ENCODE results near the gene AMOTL1.
"Not testable (repeated sequence)": the region's sequence is repeated elsewhere in the genome, so short reads cannot be mapped to it uniquely, and the experiment has no call there.

Gene AMOTL1

DNA sequence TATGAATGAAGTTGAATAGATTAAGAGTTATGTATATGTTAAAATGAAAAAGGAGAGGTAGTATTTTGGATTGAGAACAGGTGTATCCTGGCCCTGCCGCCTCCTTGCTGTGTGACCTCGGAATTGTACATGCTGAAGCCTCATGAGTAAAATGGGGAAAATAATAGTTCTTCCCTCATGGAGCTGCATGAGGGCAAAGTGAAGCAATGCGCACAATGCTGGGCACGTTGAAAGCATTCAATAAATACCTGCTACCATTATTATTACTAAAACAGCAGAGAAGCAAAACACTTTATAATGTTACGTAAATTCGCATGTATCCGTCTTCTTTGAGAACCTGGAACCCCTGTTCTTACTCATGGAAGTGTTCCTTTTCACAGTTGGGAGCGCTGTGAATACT lies 5.7 kb downstream of the AMOTL1 start:
- DNase-seq: no peak

DNA sequence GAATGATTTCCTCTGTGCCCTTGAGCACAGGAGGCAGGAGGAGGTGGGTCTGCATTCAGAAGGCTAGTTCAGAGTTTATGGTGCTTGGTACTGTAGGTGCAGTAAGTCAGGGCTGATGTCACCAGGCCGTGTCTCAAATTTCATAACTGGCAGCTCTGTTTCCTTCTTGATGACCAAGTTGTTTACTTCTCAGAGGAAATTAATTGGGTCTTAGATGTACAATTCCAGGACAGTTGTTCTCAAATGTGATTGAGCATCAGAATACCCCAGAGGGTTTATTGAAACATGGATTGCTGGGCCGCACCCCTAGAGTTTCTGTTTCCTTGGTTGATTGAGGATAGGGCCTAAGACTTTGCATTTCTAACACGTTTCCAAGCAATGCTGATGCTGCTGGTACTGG lies 6.2 kb downstream of the AMOTL1 start:
- no peak for DNase-seq

DNA sequence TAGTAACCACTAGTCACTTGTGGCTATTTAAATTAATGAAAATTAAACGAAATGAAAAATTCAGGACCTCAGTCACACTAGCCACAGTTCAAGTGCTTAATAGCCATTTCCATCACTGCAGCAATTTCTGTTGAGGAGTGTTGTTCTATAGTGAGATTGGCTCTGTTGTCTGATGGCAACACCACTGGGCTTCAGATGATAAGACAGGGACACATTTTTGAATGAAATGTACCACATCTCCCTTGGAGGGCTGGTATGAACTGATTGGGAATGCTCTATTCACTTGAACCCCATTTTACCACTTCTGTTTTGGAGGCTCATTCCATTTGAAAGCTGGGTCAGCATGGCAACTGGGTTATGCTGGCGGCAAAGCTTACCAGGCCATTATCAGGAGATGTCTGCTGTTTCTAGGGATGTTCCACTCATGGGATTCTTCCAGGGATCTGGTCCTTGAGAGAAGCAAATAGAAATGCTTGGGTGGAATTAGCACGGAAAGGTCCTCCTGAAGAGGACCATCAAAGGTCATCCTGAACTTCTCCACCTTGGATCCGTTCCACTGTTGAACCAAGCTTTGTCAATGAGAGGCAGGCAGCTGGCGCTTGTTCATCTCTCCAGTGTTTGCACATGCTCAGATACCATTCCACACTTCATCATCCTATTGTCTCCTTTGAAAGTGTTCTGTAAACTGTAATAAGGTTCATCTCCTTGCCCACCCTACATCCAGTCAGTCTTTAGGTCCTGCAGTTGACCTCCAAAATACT lies 7.6 kb downstream of the AMOTL1 start:
- no peak for DNase-seq

DNA sequence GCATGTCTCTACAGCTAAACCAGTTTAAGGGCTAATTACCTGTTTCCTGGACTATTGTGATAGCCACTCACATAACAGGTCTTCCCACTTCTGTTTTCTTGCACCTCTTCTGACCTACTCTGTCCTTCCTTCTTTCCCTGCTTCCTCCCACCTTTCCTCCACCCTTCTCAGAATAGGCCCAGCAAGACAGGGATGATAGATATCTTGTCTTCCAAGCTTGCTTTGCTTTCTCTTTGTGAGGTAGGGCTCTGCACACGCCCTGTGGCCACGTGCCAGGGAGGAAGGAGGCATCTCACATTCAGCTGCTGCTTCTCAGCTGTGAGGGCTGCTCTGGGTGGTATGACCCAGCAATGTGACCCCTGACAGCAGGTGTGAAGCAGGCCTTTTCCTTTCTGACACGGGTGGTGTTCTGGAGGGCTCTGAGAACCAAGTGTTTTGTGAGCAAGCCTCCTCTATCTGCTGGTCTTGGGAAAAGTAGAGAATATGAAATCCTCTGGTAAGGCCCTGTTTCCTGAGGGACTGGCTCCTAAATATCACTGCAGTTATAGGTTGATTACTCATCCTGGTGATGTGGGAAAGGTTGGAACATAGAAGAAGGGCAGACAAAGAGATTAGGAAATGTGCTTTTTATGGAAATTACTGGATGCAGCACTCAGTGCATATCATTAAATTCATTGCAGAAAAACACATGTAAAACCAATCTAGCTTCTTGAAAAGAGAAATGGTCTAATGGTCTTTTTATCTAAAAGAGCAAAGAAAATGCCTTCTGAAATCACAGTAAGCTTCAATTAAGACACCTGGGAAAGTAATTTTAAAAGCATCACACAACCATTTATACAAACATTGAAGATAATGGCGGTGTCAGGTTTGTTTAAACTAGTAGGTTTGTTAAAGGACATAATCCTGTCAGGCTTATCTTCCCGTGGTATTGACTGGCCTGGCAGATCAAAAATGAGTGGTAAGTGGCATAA lies 8.5 kb downstream of the AMOTL1 start:
- DNase-seq: peak; percentile 54

DNA sequence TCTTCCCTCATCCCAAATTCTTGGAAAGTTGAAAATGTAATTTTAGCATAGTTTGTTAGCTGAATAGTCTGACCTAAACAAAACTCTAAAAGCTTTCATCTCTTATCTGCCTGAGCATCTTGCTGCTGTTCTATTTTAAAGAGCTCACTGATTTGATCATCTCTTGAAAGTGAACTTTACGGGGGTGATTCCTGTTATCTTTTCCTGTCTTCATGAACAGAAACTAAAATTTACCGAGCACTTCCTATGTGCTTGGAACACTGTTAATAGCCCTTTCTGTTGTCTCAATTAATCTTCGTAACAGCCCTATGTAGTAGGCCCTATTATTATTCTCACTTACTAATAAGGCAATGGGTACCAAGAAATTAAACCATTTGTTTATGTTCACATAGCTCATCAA lies 12.3 kb downstream of the AMOTL1 start:
- no peak for DNase-seq

DNA sequence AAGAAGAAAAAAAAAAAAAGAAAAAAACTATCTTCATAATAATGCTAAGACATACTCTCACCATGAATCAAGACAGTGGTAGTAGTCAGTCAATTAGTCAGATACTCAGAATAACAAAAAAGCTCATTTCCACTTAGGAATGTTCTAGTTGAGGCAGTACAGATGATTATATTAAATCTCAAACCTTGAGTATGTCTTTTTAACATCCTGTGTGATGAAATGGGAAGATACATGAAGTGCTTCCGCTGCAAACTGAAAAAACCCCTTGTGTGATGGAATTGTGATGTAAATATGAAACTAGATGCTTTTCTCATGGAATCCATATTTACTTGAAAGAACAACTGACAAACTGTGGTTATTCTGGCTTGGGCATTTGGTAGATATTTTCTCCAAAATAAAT lies 13.7 kb downstream of the AMOTL1 start:
- no peak for DNase-seq

DNA sequence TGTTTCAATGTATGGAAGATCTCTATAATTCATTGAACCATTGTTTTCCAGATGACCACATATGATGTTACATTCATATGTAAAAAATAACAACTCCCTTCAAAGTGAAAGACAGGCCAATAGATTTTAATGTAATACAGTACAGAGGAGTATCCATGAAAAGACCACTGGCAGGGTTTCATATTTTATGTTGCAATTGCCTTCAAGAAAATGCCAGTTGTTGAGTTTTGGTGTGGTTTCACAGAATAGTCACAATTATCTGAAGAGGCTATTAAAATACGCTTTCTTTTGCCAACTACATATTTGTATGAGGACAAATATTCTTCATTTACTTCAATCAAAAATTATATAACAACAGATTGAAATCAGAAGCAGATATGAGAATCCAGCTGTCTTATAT lies 14.3 kb downstream of the AMOTL1 start:
- no peak for DNase-seq

DNA sequence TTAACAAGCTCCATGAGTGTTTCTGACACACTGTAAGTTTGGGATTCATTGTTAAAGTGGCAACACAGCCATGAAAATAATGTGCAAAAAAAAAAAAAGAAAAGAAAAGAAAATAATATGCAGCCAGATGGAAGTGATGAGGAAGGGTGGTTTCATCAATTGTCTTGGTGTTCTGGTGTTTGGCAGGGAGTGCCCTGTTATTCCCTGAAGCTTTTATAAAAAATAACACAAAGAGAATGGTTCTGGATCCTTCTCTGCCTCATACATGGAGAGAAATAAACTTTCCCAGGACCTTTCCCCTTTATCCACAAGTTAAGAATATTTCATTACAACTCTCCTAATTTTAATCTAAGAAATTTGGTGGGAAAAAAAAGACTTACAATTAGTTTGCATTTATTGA lies 16.7 kb downstream of the AMOTL1 start:
- DNase-seq: no peak

DNA sequence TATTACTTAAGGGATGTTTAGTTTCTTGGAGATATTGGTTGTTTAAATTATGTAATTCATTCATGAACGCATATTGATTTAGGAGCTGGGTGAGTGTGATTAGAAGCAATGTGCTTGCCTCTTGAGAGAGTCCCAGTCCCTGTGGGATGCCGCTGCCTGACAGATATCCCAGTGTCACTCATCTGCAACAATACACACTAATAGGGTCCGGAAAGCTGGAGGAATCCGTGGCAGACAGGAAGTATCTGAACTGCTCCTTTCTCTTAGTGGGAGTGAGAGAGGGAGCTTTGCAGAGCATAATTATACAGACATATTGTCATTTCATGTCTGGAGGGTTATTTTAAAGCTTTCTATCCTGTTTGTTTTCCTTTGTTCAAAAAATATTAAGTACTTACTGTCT lies 17.4 kb downstream of the AMOTL1 start:
- DNase-seq: no peak

DNA sequence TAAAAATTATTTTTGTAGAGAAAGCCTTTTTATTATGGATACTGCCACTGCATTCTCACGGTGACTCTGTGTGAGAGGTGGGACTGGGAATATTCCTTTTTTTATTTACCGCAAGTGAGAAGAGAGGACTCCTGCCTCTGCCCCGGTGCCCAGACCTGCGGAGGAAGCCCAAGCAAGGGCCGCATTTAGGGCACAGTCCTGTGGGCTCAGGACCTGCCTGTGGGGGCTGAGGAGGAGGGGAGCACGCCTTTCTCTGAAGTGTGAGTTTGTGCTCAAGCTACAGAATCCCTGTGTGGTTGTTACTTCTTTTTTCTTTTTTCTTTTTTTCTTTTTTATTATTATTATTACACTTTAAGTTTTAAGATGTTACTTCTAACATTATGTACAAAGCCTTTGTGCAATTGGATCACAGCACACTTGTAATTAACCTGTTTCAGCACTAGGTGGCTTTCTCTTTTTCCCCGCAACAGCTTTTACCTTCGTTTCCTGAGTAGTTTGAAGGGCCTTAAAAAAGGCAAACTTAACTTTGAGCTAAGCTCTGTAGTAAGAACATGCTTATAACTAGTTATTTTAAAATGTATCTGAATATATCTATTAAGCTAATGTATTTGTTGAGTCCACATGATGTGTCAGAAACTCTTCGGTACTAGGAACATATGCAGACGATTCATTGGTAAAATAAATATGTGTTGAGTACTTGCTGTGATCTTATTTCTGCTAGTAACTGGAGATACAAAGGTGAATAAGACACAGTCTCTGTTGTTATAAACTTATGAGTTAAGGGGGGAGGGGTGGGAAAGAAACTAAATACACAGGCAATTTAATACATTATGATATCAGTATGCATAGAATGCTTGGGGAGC lies 18.3 kb downstream of the AMOTL1 start:
- DNase-seq: no peak

DNA sequence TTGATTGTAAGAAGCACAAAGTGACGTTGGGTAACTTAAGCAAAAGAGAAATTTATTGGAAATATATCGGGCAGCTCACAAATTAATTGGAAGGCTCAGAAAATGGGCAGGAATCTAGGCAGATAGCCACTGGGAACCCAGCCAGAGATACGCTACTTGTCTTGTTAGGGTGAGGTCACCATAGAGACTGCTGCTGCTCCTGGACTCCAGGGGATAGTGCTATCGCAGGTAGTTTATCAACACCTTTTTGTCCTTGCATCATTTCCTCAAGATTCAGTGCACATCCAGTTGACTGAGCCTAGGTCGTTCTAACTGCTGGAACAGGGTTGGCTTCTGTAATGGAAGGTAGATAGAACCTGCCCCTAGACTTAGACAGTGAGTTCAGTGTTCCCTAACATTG lies 19.6 kb downstream of the AMOTL1 start:
- peak; percentile 15 for DNase-seq

DNA sequence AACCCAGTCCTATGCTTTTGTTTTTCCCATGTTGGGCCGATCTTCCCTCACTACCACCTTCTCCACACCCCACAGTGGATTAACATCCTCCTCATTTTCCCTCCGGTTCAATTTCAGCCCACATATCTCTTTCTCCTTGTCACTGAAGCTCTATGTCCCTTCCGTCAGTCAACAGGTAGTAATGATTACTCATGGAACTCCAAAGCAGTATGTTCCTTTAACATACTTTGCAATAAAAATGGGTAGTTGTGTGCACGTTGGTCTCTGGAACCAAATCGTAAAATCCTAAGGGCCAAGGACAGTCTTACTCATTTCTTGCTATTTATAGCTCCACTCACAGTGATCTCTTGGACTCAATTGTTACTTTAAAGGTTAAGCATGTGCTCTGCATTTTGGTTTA lies 20.2 kb downstream of the AMOTL1 start:
- no peak for DNase-seq

DNA sequence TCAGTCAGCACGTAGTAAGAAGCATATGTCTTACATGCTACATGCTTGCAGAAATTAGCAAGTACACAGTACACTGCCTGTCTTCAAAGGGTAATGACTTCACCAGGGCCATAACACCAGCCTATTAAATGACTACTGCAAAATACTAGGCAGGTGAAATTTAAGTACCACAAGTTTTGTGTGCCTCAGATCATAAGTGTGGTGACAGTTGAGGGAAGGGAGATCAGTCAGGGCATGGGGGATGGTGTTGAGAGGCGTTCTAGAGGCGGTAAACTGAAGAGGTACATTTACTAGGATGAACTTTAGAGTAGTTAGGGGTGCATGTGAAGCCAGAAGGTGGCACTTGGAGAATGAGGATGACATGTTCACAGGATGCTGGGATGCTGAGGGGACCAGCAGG lies 22.0 kb downstream of the AMOTL1 start:
- DNase-seq: no peak

DNA sequence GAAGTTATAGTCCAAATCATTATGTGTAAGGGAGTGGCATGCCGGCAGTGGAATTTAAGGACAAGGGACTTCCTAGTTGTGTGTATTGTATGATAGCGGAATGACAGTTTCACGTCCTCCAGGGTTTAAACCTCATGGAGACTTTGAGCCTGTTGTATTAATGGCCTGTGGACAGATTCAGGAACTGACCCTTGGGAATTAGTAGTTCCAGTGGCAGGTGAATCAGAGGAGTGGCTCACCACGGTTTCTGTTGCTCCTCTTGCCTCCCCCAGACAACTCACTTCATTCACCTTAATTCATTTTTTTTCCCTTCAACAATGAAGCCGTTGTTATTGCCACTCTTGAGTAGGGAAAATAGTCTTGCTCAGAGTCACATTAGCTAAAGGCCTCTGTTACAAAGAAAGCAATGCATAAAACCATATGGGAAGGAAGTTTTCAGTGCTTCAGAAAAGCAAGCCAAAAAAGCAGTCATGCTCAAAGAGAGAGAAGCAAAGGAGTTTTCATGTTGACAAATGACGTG lies 22.6 kb downstream of the AMOTL1 start:
- no peak for DNase-seq

DNA sequence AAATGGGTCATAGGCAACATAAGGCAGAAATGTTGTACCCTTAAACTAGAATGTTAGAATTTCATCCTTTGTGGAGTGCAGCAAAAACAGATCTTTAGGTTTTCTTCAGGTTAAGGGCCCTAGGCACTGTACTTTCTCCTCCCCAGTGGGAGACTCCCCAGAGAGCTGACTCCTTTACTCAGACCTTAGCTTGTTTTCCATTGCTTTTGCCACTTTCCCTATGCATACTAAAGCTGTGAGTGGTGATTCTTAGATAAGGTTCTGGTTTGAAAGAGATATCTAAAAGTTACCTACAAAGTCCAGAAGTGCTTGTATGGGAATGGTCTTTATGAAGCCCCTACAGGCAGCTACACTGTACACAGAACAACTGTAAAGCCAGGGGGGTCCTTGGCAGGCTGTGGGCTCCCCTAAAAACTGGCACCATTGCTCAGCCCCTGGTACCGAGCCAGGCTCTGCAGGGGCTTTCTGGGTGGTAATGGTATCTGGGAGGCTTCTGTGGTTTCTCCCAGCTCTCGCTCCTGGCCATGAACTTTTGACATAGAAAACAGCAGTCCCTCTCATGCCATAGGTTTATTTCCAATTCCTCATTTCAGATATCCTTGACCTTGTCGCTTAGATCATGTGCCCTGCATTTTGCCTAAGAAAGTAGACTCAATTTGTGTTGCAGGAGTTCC lies 23.2 kb downstream of the AMOTL1 start:
- no peak for DNase-seq

DNA sequence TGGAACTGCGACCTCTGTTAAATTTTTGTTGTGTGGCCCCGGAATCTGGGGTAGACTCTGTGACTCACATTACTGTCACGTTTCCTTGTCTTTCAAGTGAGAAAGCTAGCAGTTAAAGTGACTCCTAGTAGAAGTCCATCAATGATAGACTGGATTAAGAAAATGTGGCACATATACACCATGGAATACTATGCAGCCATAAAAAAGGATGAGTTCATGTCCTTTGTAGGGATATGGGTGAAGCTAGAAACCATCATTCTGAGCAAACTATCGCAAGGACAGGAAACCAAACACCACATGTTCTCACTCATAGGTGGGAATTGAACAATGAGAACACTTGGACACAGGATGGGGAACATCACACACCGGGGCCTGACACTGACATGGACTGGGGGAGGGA lies 23.8 kb downstream of the AMOTL1 start:
- DNase-seq: not testable (repeated sequence)

DNA sequence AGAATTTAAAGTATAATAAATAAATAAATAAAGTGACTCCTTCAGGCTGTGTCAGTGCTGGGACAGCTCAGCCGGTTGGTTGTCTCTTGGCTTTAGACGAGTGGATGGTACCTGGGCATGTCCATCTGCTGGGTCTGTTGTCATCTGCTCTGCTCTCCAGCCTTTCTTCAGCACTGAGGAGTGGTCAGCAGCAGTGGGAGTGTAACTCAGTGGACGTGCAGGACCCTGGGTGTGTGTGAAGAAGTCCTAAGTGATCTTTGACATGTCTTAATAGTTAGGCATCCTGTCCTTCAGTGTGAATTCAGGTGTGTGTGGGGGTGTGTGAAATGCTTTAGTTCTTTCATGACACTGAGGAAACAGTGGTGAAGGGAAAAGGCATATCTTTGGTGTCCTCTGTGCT lies 24.3 kb downstream of the AMOTL1 start:
- DNase-seq: no peak

DNA sequence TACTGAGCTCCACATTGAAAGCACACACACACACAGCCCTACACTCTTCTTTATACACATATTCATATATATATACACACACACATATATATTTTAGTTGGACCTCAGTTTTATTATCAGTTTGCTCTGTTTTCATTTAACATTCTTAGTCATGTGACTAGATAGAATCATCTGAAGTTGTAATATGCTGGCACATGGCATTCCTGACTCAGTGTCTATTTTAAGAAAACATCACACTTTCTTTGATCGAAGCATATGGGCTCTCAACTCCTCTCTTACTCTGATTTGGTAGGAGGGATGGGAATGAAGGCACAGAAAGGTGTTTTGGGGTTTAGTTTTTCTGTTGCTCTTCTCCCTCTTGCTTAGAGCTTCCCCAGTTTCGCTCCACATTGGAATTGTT lies 24.8 kb downstream of the AMOTL1 start:
- DNase-seq: no peak

DNA sequence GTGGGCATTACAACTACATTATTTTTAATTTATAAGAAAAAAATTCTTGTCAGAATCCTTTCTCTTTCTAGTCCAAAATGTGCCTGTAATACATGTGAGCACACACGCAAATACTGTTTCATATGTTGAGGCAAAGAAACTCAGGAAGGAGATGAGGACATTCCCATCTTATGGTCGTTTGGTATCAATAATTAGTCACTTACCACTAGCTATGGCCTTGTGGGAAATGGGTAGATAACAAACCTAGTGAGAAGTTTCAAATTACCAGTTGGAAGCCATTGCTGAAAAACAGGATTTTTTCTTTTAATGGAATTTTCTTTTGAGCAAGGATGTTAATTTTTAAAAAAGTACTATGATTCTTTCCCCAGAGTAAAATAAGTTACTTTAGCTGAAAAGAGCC lies 25.7 kb downstream of the AMOTL1 start:
- DNase-seq: no peak

DNA sequence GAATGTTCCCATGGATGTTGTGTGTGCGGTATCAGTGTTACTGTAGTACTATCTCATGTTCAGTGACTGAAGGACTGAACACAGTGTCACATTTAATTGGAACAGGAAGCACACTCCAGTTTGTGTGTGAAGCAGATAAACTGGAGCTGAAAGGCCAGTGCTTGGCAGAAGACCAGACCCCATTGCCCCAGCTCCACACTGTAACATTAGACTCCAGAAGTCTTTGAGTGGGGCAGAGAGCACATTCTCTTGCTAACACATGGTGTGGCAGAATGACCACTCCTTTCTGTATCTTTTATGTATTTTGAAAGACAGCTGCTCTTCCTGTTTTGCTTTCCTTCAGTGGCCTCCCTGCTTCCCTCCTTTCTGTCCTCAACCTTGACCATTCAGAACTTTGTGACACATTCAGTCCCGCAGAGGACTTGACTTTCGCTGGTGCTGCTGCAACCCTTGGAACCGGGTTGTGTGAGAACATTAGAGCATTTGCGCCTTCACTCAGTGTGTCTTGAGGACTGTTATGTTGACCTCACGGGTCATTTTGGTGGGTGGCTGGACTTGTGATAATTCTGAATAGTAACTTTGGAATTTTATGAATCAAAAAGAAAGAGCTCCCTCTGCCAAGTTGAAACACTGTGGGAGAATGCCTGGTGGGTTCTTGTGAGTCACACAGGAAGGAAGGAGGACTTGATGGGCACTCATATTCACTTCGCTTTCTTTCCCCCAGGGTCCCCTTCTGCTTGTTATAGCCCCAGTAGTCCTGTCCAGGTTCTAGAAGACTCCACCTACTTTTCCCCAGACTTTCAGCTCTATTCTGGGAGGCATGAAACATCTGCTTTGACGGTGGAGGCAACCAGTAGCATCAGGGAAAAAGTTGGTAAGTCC lies 26.4 kb downstream of the AMOTL1 start:
- no peak for DNase-seq

DNA sequence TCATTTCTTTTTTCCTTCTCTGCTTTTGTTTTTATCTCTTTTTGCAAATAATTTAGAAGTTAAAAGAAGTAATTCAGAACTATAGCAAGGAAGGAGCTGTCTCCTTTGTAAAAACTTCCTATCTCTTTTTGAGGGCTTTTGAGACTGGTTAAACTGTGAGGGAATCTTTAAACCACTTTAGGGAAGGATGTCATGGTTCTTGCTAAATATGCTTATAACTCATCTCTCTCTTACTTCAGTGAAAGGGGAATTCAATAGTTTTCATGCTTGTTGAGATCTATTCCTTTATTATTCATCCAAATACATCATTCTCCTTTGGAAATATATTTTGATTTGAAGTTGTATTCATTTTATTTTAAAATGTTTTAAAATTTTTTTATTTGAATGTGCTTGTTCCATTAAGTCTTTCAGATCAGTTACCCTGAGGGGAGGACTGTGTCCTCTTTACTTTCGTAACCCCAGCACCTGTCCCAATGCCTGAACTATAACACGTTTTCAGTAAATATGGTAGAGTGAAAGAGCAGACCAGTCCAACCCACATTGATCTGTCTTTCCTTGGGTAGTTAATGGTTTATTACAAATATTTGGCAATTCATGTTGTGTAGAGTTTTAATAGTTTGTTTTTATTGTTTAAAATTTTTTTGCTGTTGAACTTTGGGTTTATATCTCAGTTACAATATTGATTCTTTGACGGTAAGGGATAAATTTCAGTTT lies 27.5 kb downstream of the AMOTL1 start:
- no peak for DNase-seq

All from DMS79 treated with DMSO at 0.1 percent for 48 hours (cell line).